ENCODE results near the gene EXOC6B.

Gene EXOC6B

DNA sequence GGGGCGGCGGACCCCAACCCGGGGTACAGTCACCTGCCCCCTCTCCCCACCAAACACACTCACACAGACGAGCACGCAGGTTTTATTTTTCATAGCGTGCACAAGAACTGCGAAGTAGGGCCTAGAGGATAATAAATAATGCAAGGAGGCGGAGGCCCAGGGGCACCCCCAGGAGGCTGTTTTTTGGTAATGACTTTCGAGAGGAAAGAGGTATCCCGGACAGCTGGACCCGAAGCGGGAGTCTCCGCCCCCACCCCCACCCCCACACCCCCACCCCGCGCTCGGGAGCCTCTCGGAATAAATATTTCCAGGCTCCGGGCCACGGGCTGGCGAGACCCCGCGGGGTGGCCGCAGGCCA, 681.6 kb downstream of the EXOC6B start:
- DNase-seq: peak in 3 of 42 donors; percentile 31 to 41 (median 38)
- intact Hi-C loops (cut with DNase I): loop anchor here (10.0 kb wide), 1 partner anchor 601 kb away; no protein-coding TSS in a partner anchor

DNA sequence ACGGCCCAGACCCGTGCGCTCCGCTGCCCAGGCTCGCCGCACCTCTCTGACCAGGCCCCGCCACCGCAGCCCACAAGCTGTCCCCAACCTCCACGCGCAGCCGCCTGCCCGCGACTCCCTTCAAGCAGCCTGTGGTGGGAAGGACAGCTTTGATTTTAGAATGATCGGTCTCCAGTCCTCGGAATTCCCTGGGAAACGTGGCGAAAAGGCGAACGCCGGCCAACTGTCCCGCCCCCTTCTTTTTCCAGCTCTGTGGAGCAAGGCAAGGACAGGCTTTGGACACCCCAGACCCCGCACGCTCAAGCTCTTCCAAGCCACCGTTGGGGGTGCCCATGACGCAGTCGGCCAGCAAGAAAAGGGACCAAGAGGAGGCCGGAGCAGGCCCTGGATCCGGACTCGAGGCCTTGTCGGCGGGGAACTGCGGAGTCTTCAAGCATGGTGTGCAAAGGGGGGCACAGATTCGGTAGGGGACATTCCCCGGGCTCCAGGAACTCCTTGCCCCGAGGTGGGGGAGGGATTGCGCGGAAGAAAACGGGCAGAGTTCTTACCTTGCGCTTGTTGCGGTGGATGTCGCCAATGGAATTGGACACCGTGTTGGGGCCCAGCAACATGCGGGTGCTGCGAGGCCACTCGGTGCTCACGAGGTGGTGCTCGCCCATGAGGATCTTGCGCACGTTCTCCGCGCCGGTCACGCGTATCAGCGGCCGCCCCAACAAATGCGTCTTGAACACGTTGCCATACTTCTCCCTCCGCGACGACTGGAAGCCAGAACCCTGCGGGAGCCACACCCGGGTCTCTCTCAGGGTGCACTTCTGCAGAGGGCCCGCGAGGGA, 682.2 kb downstream of the EXOC6B start:
- intact Hi-C loops (cut with DNase I): loop anchor here (10.0 kb wide), 1 partner anchor 601 kb away; no protein-coding TSS in a partner anchor
- DNase-seq: peak in 13 of 42 donors; percentile 12 to 44 (median 40)

DNA sequence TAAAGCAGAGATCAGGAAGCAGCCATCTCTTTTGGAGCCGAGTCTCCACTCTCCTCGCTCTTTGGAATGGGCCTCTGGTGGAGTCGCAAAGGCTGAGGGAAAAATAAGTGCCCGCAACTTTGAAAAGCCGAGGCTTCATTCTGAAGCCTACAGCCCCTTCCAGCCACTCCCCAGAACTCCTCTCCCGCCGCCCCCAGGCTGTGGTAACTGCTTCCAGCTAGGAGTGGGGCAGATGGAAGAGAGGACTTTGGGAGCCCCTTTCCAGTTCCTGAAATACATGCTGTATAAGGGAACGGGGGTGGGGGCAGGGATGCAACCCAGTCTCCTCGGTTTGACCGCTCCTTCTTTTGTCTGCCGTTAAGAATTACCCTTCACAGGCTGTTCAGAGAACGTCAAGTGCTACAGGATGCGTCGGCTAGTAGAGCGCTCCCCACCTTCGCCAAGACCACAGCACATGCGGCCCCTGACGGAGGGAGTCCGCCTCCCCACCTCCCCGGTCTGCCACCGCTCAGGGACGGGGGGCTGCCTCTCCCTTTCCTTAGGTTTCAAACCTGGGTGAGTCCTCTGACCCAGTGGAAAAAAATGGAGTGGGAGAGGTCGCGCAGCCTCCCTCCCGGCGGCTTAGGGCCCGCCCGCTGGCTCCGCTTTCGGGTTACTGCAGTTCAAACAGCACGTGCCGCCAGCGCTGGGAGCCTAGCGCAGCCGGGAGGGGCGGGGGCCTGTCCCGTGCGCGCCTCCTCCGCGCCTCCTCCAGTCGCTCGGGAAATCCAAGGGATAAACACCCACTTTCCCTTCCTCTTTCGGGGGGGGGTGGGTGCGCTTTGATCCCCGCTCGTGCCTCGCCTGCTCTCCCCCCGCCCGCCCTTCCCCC, 683.0 kb downstream of the EXOC6B start:
- intact Hi-C loops (cut with DNase I): loop anchor here (10.0 kb wide), 1 partner anchor 602 kb away; no protein-coding TSS in a partner anchor

DNA sequence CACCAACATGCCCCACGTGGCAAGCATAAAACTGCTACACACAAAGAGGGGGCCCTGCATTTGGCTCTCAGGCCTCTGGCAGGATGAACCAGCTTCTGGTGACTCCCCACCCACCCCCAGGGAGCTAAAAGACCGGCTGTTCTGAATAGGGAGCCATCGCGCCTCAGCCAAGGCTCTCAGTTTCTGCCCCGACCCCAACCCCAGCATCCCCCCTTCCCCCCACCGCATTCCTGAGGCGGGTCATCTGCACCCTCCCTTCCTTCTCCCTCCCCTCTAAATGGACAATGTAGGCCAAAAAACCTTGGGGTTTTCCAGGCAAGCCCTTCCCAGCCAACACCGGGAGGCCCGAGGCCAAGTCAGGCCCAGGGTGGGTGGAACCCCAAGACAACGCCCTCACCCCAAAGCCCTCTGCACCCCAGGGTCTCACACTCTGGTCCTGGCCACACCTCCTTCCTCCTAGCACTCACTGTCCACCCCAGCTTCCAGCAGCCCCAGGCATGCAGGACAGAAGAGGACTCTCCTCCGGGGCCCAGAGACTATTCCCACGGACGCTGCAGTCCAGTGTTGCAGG, 683.9 kb downstream of the EXOC6B start:
- intact Hi-C loops (cut with DNase I): loop anchor here (10.0 kb wide), 1 partner anchor 603 kb away; no protein-coding TSS in a partner anchor
- peak in 9 of 42 donors; percentile 5 to 41 (median 16) for DNase-seq

More for the DNA sequence above, 683.0 kb downstream of the EXOC6B start:
- peak in 41 of 42 donors; percentile 0 to 80 (median 69) for DNase-seq

DNA sequence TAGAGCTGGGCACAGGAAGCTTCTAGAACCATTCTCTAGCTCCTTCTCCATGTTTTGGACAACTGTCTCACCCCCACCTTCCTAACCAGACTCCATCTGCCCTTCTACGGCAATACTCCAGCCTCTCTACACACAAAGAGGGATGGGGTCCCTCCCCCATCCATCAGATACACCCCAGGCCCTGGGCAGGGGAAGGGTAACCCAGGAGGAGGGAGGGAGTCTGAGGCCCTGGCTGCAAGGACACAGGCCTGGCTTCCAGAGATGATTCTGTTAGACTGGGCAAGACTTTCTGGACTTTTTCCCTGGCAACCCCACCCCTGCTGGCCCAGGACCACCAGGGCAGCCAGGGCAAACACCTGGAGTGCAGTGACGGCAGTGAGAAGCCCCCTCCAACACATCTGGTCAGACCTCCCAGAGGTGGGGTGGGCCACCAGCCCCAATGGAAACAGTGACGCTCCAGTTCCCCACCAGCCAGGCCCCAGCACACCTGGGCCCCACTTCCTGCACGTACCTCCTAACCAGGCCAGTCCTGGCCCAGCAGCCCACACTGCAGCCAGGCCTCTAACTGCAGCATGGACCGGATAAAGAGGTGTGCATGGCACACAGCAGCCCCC, 684.7 kb downstream of the EXOC6B start:
- peak in 8 of 42 donors; percentile 4 to 37 (median 16) for DNase-seq
- intact Hi-C loops (cut with DNase I): loop anchor here (10.0 kb wide), 1 partner anchor 604 kb away; no protein-coding TSS in a partner anchor

DNA sequence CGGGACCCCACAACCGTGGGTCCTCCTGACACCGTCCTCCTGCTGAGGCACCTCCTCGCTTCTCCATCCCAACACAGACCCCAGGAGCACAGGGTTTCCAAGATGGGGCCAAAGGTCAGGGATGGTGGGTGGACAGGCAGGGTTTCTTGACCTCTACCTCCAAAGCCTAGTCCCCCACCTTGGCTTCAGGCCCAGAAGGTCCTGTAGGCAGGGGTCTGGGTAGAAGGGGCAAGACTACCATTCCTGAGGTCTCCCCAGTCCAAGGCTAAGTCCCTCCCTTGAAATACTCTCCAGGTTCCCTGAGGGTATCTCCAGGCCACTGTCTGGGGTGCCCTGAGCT, 685.2 kb downstream of the EXOC6B start:
- intact Hi-C loops (cut with DNase I): loop anchor here (10.0 kb wide), 1 partner anchor 604 kb away; no protein-coding TSS in a partner anchor
- peak in 10 of 42 donors; percentile 0 to 39 (median 10) for DNase-seq

DNA sequence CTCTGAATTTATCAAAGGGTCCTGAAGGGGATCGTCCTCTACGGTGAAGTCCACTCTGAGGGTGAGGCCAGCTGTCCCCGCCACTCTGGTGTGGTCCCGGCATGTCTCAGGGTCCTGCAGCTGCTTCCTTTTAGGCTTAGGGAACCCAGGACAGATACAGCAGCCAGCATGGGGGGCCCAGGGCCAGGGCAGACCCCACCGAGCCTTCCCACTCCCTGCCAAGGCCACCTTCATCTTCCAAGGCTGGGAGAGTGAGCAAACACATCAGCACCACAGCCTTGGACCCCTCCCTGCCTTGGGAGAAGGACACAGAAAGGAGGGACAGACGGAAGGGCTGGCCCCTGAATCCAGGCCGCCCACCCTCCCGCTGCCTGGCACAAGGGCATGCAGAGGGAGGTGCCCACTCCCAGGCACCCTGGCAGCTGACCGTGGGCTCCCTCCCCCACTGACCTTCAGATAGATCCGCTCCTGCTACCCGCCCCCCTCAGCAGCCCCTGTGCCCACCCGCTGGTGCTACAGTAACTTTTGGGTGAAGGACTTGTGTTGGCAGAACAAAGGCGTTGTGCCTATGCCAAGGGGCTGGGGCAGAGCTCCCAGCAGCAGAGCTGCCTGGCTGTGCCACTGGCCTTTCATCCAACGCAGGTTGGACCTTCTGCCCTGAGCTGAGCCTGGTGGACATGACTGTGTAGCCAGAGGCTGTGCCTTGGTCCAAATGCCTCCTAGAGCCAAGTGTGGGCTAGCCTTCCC, 685.8 kb downstream of the EXOC6B start:
- intact Hi-C loops (cut with DNase I): loop anchor here (10.0 kb wide), 2 partner anchors 335 to 605 kb away; no protein-coding TSS in a partner anchor
- peak in 15 of 42 donors; percentile 0 to 35 (median 8) for DNase-seq

DNA sequence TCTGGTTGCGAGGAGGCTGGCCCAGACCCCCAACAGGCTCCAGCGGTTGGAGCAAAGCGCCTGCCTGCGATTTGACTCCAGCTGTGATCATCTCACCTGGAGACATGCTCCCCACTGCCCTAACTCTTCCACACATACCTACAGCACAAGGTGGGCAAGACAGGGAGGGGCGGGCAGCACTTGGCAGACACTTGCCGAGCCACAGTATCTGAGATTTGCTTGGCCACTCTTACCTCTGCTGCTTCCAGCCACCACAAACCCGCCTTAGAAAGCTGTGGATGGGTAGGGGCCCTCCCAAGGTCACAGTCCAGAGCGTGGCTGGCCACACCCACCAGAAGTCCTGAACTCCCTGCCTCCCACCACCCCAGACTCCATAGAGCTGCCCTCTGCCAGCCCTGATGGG, 686.4 kb downstream of the EXOC6B start:
- DNase-seq: peak in 8 of 42 donors; percentile 4 to 27 (median 13)
- intact Hi-C loops (cut with DNase I): loop anchor here (10.0 kb wide), 1 partner anchor 335 kb away; no protein-coding TSS in a partner anchor

DNA sequence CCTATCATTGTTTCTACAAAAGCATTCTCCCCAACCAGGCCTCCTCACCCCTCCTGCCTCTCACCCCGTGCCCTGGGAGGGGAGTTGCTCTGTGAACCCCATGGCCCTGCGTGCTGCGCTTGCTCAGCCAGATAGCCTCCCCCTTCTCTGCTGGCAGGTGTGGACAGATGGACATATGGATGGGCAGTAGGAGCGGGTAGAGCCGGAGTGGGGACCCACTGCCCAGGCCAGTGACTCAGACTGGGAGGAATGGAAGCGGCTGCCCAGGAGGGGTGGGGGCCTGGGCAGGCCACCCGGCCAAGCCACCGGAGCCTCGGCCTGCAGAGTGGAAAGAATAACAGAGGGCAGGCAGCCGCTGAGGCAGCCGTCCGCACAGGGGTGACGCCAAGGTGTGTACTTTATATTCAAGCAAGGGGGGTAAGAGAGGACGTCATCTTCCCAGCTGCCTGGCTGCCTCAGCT, 686.9 kb downstream of the EXOC6B start:
- peak in 11 of 42 donors; percentile 5 to 31 (median 14) for DNase-seq
- intact Hi-C loops (cut with DNase I): loop anchor here (10.0 kb wide), 1 partner anchor 334 kb away; no protein-coding TSS in a partner anchor

DNA sequence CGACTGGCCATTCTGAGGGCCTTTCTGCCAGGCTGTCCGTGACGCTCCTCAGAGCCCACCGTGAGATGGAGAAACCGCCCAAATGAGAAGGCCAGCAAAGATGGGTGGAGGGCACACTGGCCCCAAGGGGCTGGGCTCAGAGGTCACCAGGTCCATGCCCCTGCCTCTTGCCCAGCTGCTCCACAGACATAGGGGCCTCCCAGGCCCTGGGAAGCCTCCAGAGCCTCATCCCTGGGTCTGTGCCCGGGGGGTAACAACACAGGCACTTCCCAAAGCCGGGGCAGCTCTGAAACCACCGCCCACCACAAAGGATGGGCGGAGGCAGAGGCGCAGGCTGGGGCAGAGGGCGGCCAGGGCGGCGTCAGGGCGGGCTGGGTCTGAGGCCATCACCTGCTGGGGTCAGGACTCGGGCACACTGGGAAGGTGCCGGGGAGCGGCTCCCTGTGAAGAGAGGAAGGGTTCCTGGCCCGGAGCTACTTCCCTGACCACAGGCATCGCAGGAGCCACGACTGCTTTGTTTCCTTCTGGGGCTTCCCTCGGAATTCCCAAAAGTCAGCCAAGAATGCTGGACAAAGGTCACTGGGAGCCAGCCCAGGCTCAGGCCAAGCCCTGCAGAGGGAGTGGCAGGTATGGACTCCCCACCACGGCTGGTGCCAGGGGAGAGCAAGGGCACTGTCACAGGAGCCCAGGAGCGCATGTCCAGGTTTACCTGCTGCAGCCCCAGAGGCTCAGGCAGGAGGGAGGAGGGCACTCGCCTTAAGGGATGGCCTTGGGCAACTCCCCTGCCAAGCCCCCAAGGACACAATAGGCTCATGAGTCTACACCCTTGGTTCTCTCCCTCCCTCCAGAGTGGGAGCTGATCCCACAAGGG, 687.6 kb downstream of the EXOC6B start:
- DNase-seq: peak in 9 of 42 donors; percentile 6 to 35 (median 16)
- intact Hi-C loops (cut with DNase I): loop anchor here (10.0 kb wide), 1 partner anchor 333 kb away; no protein-coding TSS in a partner anchor

DNA sequence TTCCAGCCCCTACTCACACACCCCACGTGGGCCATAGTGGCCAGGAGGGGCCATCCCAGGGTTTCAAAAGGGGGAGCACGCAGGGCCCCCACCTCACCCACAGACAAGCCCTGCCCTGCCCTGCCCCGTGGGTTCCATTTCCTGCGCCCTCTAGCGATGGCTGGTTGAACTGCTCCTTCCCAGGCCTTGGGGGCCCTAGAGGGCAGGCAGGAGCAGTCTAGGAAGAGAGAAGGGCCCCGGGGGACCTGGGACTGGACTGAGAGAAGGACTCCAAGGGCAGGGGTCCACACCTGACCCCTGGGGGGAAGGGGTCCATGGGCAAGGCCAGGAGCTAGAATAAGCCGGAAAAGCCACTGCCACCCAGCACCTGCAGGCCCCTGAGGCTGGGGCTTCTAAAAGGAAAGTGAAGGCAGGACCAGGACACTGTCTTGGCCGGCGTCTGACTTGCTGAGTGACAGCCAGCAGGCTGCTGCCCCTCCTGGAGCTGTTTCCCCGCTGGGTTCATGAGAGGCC, 688.3 kb downstream of the EXOC6B start:
- peak; percentile 29 to 91 (median 80) for DNase-seq
- intact Hi-C loops (cut with DNase I): loop anchor here (10.0 kb wide), 1 partner anchor 333 kb away; no protein-coding TSS in a partner anchor

DNA sequence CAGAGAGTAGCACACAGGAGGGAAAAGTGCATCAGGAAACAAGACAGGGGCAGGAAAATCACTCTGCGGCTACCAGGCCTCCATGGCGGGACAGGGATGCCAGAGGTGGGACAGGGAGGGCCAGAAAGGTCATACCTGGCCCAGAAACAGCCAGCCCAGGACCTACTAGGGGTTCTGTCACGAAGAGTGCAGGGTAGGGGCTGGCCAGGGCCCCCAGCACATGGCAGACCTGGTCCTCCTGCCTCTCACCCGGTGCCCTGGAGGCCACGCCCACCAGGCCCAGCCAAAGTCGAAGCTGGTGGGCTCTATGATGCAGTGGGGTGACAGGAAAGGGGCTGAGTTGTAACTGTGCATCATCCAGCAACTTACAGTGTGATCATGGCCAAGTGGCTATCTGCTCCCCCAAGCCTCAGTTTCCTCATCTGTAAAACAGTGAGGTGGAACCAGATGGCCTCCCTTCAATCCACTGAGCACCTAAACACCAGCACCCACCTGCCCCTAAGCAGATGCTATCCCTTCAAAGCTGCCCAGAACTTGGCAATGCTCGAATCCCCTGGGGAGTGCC, 688.8 kb downstream of the EXOC6B start:
- intact Hi-C loops (cut with DNase I): loop anchor here (10.0 kb wide), 1 partner anchor 332 kb away; no protein-coding TSS in a partner anchor
- DNase-seq: peak in 3 of 42 donors; percentile 3 to 15 (median 13)

DNA sequence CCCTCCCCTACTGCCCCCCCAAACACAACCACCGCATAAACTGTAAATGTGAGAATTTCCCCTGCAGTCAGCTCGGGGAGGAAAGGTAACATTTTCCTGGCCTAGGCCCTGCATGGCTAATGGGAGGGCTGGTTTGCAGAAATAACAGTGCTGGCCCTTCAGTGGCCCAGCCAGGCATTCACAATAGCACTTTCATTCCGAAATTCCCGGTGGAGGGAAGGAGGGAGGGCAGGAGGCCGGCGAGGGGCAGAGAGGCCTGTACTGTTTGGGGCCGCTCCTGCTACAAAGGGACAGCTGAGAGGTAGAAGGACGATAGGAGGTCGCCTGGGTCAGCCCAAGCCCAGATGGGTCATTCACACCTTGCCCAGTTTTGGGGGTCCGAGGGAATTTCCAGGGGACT, 689.5 kb downstream of the EXOC6B start:
- peak in 27 of 42 donors; percentile 41 to 73 (median 59) for DNase-seq
- intact Hi-C loops (cut with DNase I): loop anchor here (10.0 kb wide), 1 partner anchor 332 kb away; no protein-coding TSS in a partner anchor

DNA sequence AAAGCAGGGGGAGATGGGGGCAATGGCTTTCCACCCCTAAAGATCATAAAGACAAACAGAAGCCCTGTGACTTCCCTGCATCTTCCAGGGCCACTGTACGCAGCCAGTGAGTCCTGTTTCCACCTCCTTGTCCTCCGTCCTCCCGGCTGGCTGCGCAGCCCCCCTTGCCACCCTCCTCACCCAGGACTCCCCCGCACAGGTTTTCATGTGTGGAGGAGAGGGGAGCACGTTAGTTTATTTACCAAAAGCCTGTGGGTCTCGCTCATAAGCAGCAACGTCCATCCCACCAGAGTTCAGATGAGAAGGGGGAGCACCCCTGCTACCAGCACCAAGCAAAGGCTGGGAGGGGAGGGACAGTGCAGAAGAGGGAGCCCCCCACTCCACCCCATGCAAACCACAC, 689.9 kb downstream of the EXOC6B start:
- DNase-seq: peak in 1 of 42 donors; percentile 20
- intact Hi-C loops (cut with DNase I): loop anchor here (10.0 kb wide), 1 partner anchor 331 kb away; no protein-coding TSS in a partner anchor

DNA sequence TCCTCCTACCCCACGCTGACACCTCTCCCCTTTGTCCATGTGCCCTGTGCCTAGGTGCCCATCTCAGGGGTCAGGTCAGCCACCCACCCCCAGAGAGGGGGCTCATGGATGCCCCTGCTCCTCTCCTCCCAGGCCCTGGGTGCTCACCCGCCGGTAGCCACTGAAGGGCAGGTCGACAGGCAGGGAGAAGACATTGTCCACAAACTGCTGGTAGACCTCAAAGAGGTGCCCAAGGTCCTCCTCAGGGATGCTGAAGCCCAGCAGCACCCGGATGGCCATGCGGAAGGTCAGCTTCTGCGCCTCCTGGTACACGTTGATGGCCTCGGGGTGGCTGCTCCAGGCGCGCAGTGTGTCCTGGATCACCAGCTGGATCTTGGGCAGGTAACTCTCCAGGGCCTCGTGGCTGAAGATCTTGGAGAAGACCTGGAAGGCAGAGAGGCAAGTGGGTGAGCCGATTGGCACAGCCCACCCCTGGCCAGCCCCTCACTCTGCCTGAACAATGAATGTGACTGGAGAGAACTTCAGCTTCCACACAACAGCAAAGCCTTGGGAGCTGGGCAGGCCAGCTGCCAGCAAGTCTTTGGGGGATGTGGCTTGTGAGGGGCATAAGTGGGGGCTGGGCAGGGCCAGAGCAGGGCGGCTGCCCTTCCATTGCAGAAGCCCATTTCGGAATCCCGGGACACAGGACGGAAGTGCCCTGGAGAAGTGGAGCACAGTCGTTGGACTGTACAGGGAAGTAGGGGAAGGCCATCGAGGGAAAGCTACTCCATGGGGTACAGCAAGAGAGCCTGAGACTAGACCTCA, 690.6 kb downstream of the EXOC6B start:
- DNase-seq: peak in 4 of 42 donors; percentile 6 to 30 (median 18)
- intact Hi-C loops (cut with DNase I): loop anchor here (10.0 kb wide), 1 partner anchor 330 kb away; no protein-coding TSS in a partner anchor

Data from head of caudate nucleus (tissue), 42 donors.